GM08714 (cell line): ENCODE results near the gene ZFYVE9.

Experiments
- H3K4me3 ChIP-seq: fragments of 200-500 bp; sonication (Bioruptor generic); 2 replicates; pipeline ENCODE4 v1.5.1; 2014; ENCODE audit warnings: mild to moderate bottlenecking, low read length, inconsistent platforms
- ZNF274 ChIP-seq: IDR thresholded peaks from 2 replicates; pipeline ENCODE4 v1.6.1; 2012; ENCODE audit warnings: mild to moderate bottlenecking, low read depth, low read length

Gene ZFYVE9

GRCh38 chr1:52237430-52237829 lies 95.5 kb downstream of the ZFYVE9 start:
- H3K4me3 ChIP-seq, result no peak overlapping the region
- TF ChIP-seq ZNF274, result no peak

GRCh38 chr1:52238474-52238873 lies 96.6 kb downstream of the ZFYVE9 start:
- no peak for TF ChIP-seq ZNF274
- H3K4me3 ChIP-seq, result no peak overlapping the region

GRCh38 chr1:52238887-52239707 lies 97.2 kb downstream of the ZFYVE9 start:
- no peak for TF ChIP-seq ZNF274
- H3K4me3 ChIP-seq, result peak overlapping the region; percentile 12; the same call in 1 of the 2 replicates

- TF ChIP-seq ZNF274, result no peak
- H3K4me3 ChIP-seq, result no peak overlapping the region
Measured at GRCh38 chr1:52239708-52240001, 97.8 kb downstream of the ZFYVE9 start.

- no peak overlapping the region for H3K4me3 ChIP-seq
Measured at GRCh38 chr1:52240592-52241210, 98.8 kb downstream of the ZFYVE9 start.

GRCh38 chr1:52243221-52243987 lies 101.5 kb downstream of the ZFYVE9 start:
- no peak overlapping the region for H3K4me3 ChIP-seq

More at GRCh38 chr1:52240592-52241210, 98.8 kb downstream of the ZFYVE9 start:
- TF ChIP-seq ZNF274, result no peak

GRCh38 chr1:52249831-52250230 lies 107.9 kb downstream of the ZFYVE9 start:
- TF ChIP-seq ZNF274, result no peak
- H3K4me3 ChIP-seq, result no peak overlapping the region

More at GRCh38 chr1:52243221-52243987, 101.5 kb downstream of the ZFYVE9 start:
- no peak for TF ChIP-seq ZNF274

GRCh38 chr1:52253421-52253820 lies 111.5 kb downstream of the ZFYVE9 start:
- no peak for TF ChIP-seq ZNF274
- no peak overlapping the region for H3K4me3 ChIP-seq

- no peak for TF ChIP-seq ZNF274
- H3K4me3 ChIP-seq, result no peak overlapping the region
Measured at GRCh38 chr1:52259886-52260285, 118.0 kb downstream of the ZFYVE9 start.

GRCh38 chr1:52263153-52263910 lies 121.4 kb downstream of the ZFYVE9 start:
- H3K4me3 ChIP-seq, result no peak overlapping the region
- no peak for TF ChIP-seq ZNF274

GRCh38 chr1:52264530-52265115 lies 122.7 kb downstream of the ZFYVE9 start:
- no peak overlapping the region for H3K4me3 ChIP-seq
- no peak for TF ChIP-seq ZNF274

- no peak overlapping the region for H3K4me3 ChIP-seq
- no peak for TF ChIP-seq ZNF274
Measured at GRCh38 chr1:52266507-52266906, 124.6 kb downstream of the ZFYVE9 start.

GRCh38 chr1:52268372-52268771 lies 126.5 kb downstream of the ZFYVE9 start:
- no peak for TF ChIP-seq ZNF274

GRCh38 chr1:52281518-52281917 lies 139.6 kb downstream of the ZFYVE9 start:
- no peak overlapping the region for H3K4me3 ChIP-seq
- TF ChIP-seq ZNF274, result no peak

More at GRCh38 chr1:52268372-52268771, 126.5 kb downstream of the ZFYVE9 start:
- no peak overlapping the region for H3K4me3 ChIP-seq

- no peak for TF ChIP-seq ZNF274
- H3K4me3 ChIP-seq, result no peak overlapping the region
Measured at GRCh38 chr1:52288286-52288685, 146.4 kb downstream of the ZFYVE9 start.
